ENCODE measurements around the gene ZNF878. TPM values are rescaled to one million over a fixed set of nuclear protein-coding genes. Genes with fewer than 3 reads are reported as not detected.
"Not testable (repeated sequence)": the region's sequence is repeated elsewhere in the genome, so short reads cannot be mapped to it uniquely, and the experiment has no call there.

The ZNF878 gene
- total and polyA plus RNA-seq, 5 donors from 2014 or later = 0.22 TPM; not detected in 4

DNA sequence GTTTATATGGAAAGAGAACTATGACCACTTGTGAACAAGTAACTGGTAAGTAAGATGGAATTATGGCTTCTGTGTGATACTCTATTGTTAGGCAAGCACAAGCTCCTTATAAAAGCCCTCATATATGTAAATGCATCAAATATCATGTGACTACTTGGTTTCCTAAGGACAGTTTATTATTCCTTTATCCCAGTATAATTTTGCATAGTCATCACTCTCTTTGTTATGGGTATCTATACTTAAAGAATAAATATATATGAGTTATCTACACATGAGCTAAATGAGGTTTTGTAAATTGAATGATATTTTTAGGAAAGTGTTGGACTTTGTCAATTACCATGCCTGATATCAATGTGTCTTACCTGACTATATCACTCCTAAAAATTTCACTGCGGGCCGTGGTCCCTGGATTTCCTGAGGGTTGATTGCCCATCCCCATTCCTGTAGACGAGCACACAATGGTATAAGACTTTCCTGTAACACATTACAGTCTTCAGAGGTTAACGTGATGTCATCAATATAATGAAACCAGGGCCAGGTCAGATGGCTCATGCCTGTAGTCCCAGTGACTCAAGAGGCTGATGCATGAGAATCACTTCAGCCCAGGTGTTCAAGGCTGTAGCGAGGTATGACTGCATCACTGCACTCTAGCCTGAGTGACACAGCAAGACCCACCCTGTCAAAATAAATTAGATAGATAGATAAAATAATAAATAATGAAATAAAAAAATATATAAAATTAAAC is 32.5 kb upstream of the ZNF878 start:
- H3K4me1 Mint-ChIP-seq = no peaks in the 10 kb centered on the region
- H3K36me3 Mint-ChIP-seq = no peaks in the 10 kb centered on the region
- DNase-seq (no peak), ATAC-seq (ENCODE audit: low read depth in 2 of 2) (no peak)
- peak overlapping the region in 1 of 3 donors; percentile 26 for H3K27ac Mint-ChIP-seq
- H3K27me3 ChIP-seq (ENCODE audit: control insufficient read depth, insufficient read depth, low read length) = no peaks in the 10 kb centered on the region
- H3K27me3 Mint-ChIP-seq = no peaks in the 10 kb centered on the region
- peaks cover 0 to 27% (median 4%) of the 10 kb centered on the region in 7 donors for H3K9me3 Mint-ChIP-seq
- no peak overlapping the region for H3K4me3 Mint-ChIP-seq
- H3K36me3 ChIP-seq (ENCODE audit: control insufficient read depth, insufficient read depth, low read length) = no peaks in the 10 kb centered on the region
- H3K4me3 ChIP-seq (ENCODE audit: low read depth, low read length) = no peak overlapping the region
- peaks cover 7 to 29% of the 10 kb centered on the region in 2 experiments for H3K9me3 ChIP-seq (ENCODE audit: control insufficient read depth in 2 of 2, low read length in 2 of 2)
- no peak overlapping the region for H3K27ac ChIP-seq (ENCODE audit: insufficient read depth, low read length, poor library complexity, severe bottlenecking)
- H3K4me1 ChIP-seq (ENCODE audit: control insufficient read depth, insufficient read depth, low read length, poor library complexity, severe bottlenecking) = no peaks in the 10 kb centered on the region

DNA sequence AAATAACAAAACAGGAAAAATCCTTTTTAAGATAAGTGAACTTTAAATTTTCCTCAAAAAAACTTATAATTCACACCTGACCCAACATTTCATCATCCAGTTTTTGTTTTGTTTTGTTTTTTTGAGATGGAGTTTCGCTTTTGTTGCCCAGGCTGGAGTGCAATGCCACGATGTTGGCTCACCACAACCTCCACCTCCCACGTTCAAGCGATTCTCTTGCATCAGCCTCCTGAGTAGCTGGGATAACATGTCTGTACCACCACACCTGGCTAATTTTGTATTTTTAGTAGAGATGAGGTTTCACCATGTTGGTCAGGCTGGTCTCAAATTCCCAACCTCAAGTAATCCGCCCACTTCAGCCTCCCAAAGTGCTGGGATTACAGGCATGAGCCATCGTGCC is 30.6 kb upstream of the ZNF878 start:
- not testable (repeated sequence) for H3K36me3 Mint-ChIP-seq; ATAC-seq (ENCODE audit: low read depth in 2 of 2); H3K36me3 ChIP-seq (ENCODE audit: control insufficient read depth, insufficient read depth, low read length); H3K4me3 Mint-ChIP-seq; H3K27me3 ChIP-seq (ENCODE audit: control insufficient read depth, insufficient read depth, low read length); DNase-seq; H3K27ac Mint-ChIP-seq; H3K27me3 Mint-ChIP-seq; H3K4me1 ChIP-seq (ENCODE audit: control insufficient read depth, insufficient read depth, low read length, poor library complexity, severe bottlenecking); H3K4me3 ChIP-seq (ENCODE audit: low read depth, low read length); H3K4me1 Mint-ChIP-seq; H3K27ac ChIP-seq (ENCODE audit: insufficient read depth, low read length, poor library complexity, severe bottlenecking)
- H3K9me3 Mint-ChIP-seq = peaks cover 0 to 42% (median 4%) of the 10 kb centered on the region in 7 donors
- peaks cover 14 to 43% of the 10 kb centered on the region in 2 experiments for H3K9me3 ChIP-seq (ENCODE audit: control insufficient read depth in 2 of 2, low read length in 2 of 2)

DNA sequence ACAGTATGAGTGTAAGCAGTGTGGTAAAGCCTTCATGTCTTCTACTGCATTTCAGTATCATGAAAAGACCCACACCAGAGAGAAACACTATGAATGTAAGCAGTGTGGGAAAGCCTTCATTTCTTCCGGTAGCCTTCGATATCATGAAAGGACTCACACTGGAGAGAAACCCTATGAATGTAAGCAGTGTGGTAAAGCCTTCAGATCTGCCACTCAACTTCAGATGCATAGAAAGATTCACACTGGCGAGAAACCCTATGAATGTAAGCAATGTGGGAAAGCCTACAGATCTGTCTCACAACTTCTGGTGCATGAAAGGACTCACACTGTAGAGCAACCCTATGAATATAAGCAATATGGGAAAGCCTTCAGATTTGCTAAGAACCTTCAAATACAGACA is 24.6 kb upstream of the ZNF878 start:
- H3K27me3 ChIP-seq (ENCODE audit: control insufficient read depth, insufficient read depth, low read length) = no peaks in the 10 kb centered on the region
- Mint-ChIP-seq H3K4me3 (no peak overlapping the region), H3K27me3 (no peaks in the 10 kb centered on the region), H3K4me1 (no peaks in the 10 kb centered on the region), H3K36me3 (peaks cover 25% of the 10 kb centered on the region), H3K9me3 (peaks cover 0 to 71% (median 27%) of the 10 kb centered on the region in 7 donors), H3K27ac (no peak overlapping the region)
- no peak overlapping the region for H3K4me3 ChIP-seq (ENCODE audit: low read depth, low read length)
- H3K9me3 ChIP-seq (ENCODE audit: control insufficient read depth in 2 of 2, low read length in 2 of 2) = peaks cover 57 to 86% of the 10 kb centered on the region in 2 experiments
- H3K4me1 ChIP-seq (ENCODE audit: control insufficient read depth, insufficient read depth, low read length, poor library complexity, severe bottlenecking) = no peaks in the 10 kb centered on the region
- H3K36me3 ChIP-seq (ENCODE audit: control insufficient read depth, insufficient read depth, low read length) = peaks cover 25% of the 10 kb centered on the region
- H3K27ac ChIP-seq (ENCODE audit: insufficient read depth, low read length, poor library complexity, severe bottlenecking) = no peak overlapping the region
- no peak for ATAC-seq (ENCODE audit: low read depth in 2 of 2)
- DNase-seq = no peak

DNA sequence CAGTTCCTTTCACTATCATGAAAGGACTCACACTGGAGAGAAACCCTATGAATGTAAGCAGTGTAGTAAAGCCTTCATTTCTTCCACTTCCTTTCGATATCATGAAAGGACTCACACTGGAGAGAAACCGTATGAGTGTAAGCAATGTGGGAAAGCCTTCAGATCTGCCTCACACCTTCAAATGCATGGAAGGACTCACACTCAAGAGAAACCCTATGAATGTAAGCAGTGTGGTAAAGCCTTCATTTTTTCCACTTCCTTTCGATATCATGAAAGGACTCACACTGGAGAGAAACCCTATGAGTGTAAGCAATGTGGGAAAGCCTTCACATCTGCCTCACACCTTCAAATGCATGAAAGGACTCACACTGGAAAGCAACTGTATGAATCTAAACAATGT is 23.6 kb upstream of the ZNF878 start:
- H3K4me3 Mint-ChIP-seq, DNase-seq: not testable (repeated sequence)

DNA sequence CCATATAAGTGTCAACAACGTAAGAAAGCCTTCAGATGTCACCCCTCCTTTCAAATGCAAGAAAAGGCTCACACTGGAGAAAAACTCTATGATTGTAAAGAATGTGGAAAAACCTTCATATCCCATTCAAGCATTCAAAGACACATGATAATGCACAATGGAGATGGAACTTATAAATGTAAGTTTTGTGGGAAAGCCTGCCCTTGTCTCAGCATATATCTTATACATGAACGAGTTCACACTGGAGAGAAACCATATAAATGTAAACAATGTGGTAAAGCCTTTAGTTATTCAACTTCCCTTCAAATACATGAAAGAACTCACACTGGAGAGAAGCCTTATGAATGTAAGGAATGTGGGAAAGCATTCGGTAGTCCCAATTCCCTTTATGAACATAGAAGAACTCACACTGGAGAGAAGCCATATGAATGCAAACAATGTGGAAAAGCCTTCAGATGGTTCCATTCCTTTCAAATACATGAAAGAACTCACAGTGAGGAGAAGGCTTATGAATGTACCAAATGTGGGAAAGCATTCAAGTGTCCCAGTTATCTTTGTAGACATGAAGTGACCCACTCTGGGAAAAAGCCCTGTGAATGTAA is 22.9 kb upstream of the ZNF878 start:
- Mint-ChIP-seq H3K4me1 (no peaks in the 10 kb centered on the region), H3K27ac (no peak overlapping the region), H3K9me3 (peaks cover 0 to 71% (median 27%) of the 10 kb centered on the region in 7 donors), H3K36me3 (peaks cover 32% of the 10 kb centered on the region), H3K27me3 (no peaks in the 10 kb centered on the region), H3K4me3 (no peak overlapping the region)
- Histone ChIP-seq H3K27me3 (ENCODE audit: control insufficient read depth, insufficient read depth, low read length) (no peaks in the 10 kb centered on the region), H3K36me3 (ENCODE audit: control insufficient read depth, insufficient read depth, low read length) (peaks cover 25% of the 10 kb centered on the region), H3K4me1 (ENCODE audit: control insufficient read depth, insufficient read depth, low read length, poor library complexity, severe bottlenecking) (no peaks in the 10 kb centered on the region), H3K27ac (ENCODE audit: insufficient read depth, low read length, poor library complexity, severe bottlenecking) (no peak overlapping the region), H3K9me3 (ENCODE audit: control insufficient read depth in 2 of 2, low read length in 2 of 2) (peaks cover 64 to 91% of the 10 kb centered on the region in 2 experiments), H3K4me3 (ENCODE audit: low read depth, low read length) (no peak overlapping the region)
- ATAC-seq (ENCODE audit: low read depth in 2 of 2) (no peak), DNase-seq (no peak)

More for the DNA sequence above, 23.6 kb upstream of the ZNF878 start:
- H3K27me3 ChIP-seq (ENCODE audit: control insufficient read depth, insufficient read depth, low read length); ATAC-seq (ENCODE audit: low read depth in 2 of 2); H3K4me3 ChIP-seq (ENCODE audit: low read depth, low read length); H3K27me3 Mint-ChIP-seq; H3K4me1 Mint-ChIP-seq; H3K4me1 ChIP-seq (ENCODE audit: control insufficient read depth, insufficient read depth, low read length, poor library complexity, severe bottlenecking); H3K27ac Mint-ChIP-seq; H3K27ac ChIP-seq (ENCODE audit: insufficient read depth, low read length, poor library complexity, severe bottlenecking): not testable (repeated sequence)
- peaks cover 25% of the 10 kb centered on the region for H3K36me3 ChIP-seq (ENCODE audit: control insufficient read depth, insufficient read depth, low read length)
- Mint-ChIP-seq H3K9me3 (peaks cover 0 to 70% (median 27%) of the 10 kb centered on the region in 7 donors), H3K36me3 (peaks cover 25% of the 10 kb centered on the region)
- H3K9me3 ChIP-seq (ENCODE audit: control insufficient read depth in 2 of 2, low read length in 2 of 2) = peaks cover 62 to 90% of the 10 kb centered on the region in 2 experiments

DNA sequence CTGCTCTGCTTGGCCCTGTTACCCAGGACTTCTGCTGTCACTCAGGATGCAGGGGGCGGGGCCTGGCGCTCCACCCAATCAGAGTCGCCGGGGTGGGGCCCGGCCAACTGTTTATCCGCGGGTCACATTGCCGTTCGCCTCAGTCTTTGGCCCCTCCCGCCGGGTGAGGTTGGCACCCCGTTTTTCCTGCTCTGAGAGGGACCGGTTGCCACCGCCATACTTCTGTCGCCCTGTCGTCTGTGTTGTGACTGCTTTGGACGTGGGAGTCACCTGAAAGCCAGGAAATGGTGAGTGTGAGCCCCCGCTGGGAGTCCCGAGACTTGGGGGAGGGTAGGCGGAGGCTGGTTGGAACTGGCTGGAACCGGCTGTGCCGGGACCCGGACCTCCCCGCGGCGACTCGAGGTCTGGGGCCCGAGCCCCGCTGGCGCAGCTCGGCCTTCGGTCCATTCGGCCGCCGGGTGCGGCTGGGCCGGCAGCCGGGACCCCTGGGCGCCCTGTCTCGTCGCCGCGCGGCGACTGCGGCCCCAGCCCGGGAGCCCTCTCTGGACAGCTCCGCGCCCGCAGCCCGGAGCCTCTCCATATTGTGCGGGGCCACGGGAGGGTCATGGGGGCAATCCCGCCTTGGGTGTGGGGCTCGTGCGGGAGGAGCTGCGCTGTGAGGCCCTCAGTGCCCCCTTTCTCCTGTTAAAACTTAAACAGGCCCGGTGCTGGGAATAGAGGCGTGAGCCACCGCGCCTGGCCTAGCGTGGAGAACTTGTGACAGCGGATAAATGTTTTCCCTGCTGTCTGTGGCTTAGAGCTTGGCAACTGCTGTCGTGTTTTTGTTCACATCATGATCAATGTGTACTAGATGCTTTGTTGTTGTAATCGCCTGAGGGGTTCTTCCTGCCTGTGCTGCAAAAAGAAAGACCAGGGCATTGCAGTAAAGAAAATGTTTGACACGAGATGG is 12.1 kb upstream of the ZNF878 start, which contains the start of gene ZNF844:
Gene ZNF844 (plus strand): TSS at position 142 of the 949 bp plus-strand sequence. CDS start 143 bp downstream, at position 285.
- Mint-ChIP-seq H3K4me3 (peak within 1 kb of the TSS; percentile 60 to 91 (median 83)), H3K9me3 (peaks cover 0 to 19% (median 2%) of the 10 kb centered on the region in 7 donors), H3K27me3 (no peaks in the 10 kb centered on the region), H3K27ac (peak within 1 kb of the TSS; percentile 67 to 89 (median 84)), H3K4me1 (peaks cover 0 to 16% (median 6%) of the 10 kb centered on the region in 4 donors), H3K36me3 (peaks cover 6% of the 10 kb centered on the region)
- Histone ChIP-seq H3K36me3 (ENCODE audit: control insufficient read depth, insufficient read depth, low read length) (no peaks in the 10 kb centered on the region), H3K9me3 (ENCODE audit: control insufficient read depth in 2 of 2, low read length in 2 of 2) (peaks cover 5 to 25% of the 10 kb centered on the region in 2 experiments), H3K4me1 (ENCODE audit: control insufficient read depth, insufficient read depth, low read length, poor library complexity, severe bottlenecking) (peaks cover 10% of the 10 kb centered on the region), H3K4me3 (ENCODE audit: low read depth, low read length) (peak within 1 kb of the TSS; percentile 74), H3K27me3 (ENCODE audit: control insufficient read depth, insufficient read depth, low read length) (no peaks in the 10 kb centered on the region), H3K27ac (ENCODE audit: insufficient read depth, low read length, poor library complexity, severe bottlenecking) (peak within 1 kb of the TSS; percentile 33)
- DNase-seq (peak; percentile 18 to 62 (median 59)), ATAC-seq (ENCODE audit: low read depth in 2 of 2) (peak; percentile 76 to 80)

DNA sequence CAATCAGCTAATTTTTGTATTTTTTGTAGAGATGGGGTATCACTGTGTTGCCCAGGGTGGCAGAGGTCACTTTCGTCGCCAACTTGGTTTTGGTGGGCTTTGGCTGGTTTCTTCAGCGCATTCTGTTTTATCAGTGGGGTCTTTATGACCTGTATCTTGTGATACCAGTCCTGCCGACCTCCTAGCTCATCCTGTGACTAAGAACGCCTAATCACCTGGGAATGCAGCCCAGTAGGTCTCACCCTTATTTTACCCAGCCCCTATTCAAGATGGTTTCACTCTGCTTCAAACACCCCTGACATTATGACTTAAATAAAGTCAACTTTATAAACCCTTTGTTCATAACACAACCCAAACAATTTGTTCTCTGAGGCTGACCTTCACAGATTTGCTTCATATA is 3.0 kb upstream of the ZNF878 start:
- Histone ChIP-seq H3K4me1 (ENCODE audit: control insufficient read depth, insufficient read depth, low read length, poor library complexity, severe bottlenecking) (peaks cover 11% of the 10 kb centered on the region), H3K27ac (ENCODE audit: insufficient read depth, low read length, poor library complexity, severe bottlenecking) (no peak overlapping the region), H3K36me3 (ENCODE audit: control insufficient read depth, insufficient read depth, low read length) (no peaks in the 10 kb centered on the region), H3K9me3 (ENCODE audit: control insufficient read depth in 2 of 2, low read length in 2 of 2) (no peaks in the 10 kb centered on the region), H3K27me3 (ENCODE audit: control insufficient read depth, insufficient read depth, low read length) (no peaks in the 10 kb centered on the region), H3K4me3 (ENCODE audit: low read depth, low read length) (no peak overlapping the region)
- peaks cover 26% of the 10 kb centered on the region for H3K27me3 Mint-ChIP-seq
- H3K9me3 Mint-ChIP-seq = peaks cover 0 to 2% (median 0%) of the 10 kb centered on the region in 7 donors
- no peaks in the 10 kb centered on the region for H3K36me3 Mint-ChIP-seq
- no peak overlapping the region for H3K4me3 Mint-ChIP-seq
- DNase-seq (no peak), ATAC-seq (ENCODE audit: low read depth in 2 of 2) (no peak)
- peaks cover 4 to 25% (median 15%) of the 10 kb centered on the region in 4 donors for H3K4me1 Mint-ChIP-seq
- H3K27ac Mint-ChIP-seq = no peak overlapping the region
